ENCODE results near the gene XRCC6.

DNA sequence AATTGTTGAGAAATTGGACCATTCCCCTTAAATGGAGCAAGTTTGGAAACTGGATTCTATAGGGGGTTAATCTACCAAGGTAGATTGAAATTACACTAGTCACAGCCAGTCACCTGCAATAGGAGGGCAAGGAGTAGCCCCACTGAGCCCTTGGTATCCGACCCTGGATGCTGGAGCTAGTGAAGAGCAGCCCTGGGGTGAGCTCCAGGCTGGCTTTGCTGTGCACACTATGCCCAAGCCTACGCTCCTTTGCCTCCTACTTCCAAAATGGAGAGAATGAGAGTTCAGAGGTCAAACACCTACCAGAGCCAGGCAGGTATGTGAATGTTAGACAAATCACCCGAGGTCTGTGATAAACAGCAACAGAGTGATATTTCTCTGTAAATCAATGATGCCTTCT, 43.9 kb downstream of the XRCC6 start:
- TF ChIP-seq POLR2A (IDR thresholded peaks at IDR 0.05; ENCODE audit: low read length) (no peak), GATA1 (IDR thresholded peaks at IDR 0.05; ENCODE audit: low read depth, low read length) (no peak)
